ENCODE data around the gene PRKD2.

The PRKD2 gene

DNA sequence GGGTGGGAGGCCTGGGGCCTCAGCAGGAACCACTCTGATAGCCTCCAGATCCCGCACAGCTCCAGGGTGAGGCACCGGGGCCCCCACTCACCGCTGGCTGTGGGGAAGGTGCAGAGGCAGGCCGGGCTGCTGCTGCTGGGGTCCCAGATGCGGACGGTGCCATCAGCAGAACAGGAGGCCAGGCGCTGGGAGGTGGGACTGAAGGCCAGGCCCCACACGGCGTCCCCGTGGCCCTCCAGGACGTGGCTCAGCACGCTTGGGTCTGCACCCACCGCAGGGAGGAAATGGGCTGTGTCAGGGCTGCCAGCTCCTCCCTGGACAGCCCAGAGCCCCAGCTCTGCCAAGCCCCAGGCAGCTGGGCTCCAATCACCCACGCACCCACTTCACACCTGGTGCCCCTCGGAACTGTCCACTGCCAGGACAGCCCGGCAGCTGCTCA is 6.1 kb upstream of the PRKD2 start:
- peaks cover 94% of the 10 kb centered on the region for H3K36me3 ChIP-seq
- H3K27me3 ChIP-seq: no peaks in the 10 kb centered on the region
- H3K4me1 ChIP-seq (ENCODE audit: control insufficient read depth in 1 of 2, insufficient read depth in 1 of 2, low read depth in 1 of 2, low read length in 1 of 2): peaks cover 29 to 33% of the 10 kb centered on the region in 2 experiments
- no peak overlapping the region for H3K27ac ChIP-seq
- H3K9me3 ChIP-seq: no peaks in the 10 kb centered on the region
- TF ChIP-seq, protein P1, sequence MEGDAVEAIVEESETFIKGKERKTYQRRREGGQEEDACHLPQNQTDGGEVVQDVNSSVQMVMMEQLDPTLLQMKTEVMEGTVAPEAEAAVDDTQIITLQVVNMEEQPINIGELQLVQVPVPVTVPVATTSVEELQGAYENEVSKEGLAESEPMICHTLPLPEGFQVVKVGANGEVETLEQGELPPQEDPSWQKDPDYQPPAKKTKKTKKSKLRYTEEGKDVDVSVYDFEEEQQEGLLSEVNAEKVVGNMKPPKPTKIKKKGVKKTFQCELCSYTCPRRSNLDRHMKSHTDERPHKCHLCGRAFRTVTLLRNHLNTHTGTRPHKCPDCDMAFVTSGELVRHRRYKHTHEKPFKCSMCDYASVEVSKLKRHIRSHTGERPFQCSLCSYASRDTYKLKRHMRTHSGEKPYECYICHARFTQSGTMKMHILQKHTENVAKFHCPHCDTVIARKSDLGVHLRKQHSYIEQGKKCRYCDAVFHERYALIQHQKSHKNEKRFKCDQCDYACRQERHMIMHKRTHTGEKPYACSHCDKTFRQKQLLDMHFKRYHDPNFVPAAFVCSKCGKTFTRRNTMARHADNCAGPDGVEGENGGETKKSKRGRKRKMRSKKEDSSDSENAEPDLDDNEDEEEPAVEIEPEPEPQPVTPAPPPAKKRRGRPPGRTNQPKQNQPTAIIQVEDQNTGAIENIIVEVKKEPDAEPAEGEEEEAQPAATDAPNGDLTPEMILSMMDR (IDR thresholded peaks at IDR 0.05): no peak
- H3K4me3 ChIP-seq (ENCODE audit: low read depth in 1 of 2, low read length in 1 of 2): no peak overlapping the region

DNA sequence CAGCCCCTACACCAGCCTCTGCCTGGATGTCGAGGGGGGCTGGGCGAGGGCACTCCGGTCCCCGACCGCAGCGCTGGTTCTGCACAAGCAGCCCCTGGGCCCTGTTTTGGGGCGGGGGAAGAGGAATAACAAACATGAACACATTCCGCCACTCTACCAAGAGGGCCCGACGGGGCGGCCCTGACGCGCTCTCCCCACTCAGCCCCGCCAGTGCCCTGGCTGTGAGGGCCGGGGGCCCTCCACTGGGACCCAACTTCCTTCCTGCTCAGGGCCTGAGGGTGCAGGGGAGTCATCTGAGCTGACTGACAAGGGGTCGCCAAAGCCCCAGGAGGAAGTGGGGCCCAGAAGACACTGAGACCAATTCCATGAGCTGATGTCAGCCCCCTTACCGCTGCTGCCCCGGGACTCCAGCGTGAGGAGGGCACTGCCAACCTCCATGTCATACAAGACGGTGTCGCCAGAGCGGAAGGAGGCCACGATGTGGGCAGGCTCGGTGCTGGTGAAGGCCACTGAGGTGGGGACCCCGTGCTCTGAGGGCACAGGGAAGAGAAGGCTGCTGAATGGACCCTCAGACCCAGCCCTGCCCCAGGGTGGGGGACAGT is 5.6 kb upstream of the PRKD2 start:
- Histone ChIP-seq H3K36me3 (peaks cover 89% of the 10 kb centered on the region), H3K27me3 (no peaks in the 10 kb centered on the region), H3K4me3 (ENCODE audit: low read depth in 1 of 2, low read length in 1 of 2) (no peak overlapping the region), H3K9me3 (no peaks in the 10 kb centered on the region), H3K27ac (no peak overlapping the region), H3K4me1 (ENCODE audit: control insufficient read depth in 1 of 2, insufficient read depth in 1 of 2, low read depth in 1 of 2, low read length in 1 of 2) (peaks cover 34 to 39% of the 10 kb centered on the region in 2 experiments)
- TF ChIP-seq, protein P1 (IDR thresholded peaks at IDR 0.05): no peak

DNA sequence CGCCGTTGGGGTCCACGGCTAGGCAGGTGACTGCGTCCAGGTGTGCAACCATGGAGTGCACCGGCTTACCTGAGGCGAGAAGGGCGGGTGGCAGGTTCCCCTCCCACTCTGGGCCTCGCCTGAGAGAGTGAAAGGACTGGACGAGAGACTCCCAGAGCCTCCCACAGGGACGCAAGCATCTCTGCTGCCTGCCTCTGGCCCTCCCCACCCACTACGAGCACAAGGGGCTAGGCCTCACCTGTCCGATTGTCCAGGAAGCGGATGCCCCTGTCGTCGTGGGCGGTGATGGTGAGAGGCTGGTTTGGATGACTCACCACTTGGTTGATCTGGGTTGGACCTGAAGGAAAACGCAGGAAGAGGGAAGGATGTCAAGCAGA is 5.1 kb upstream of the PRKD2 start:
- H3K36me3 ChIP-seq: peaks cover 83% of the 10 kb centered on the region
- no peaks in the 10 kb centered on the region for H3K27me3 ChIP-seq
- no peak overlapping the region for H3K4me3 ChIP-seq (ENCODE audit: low read depth in 1 of 2, low read length in 1 of 2)
- TF ChIP-seq, protein P1 (IDR thresholded peaks at IDR 0.05): no peak
- no peaks in the 10 kb centered on the region for H3K9me3 ChIP-seq
- H3K4me1 ChIP-seq (ENCODE audit: control insufficient read depth in 1 of 2, insufficient read depth in 1 of 2, low read depth in 1 of 2, low read length in 1 of 2): peaks cover 40 to 42% of the 10 kb centered on the region in 2 experiments
- H3K27ac ChIP-seq: no peak overlapping the region

DNA sequence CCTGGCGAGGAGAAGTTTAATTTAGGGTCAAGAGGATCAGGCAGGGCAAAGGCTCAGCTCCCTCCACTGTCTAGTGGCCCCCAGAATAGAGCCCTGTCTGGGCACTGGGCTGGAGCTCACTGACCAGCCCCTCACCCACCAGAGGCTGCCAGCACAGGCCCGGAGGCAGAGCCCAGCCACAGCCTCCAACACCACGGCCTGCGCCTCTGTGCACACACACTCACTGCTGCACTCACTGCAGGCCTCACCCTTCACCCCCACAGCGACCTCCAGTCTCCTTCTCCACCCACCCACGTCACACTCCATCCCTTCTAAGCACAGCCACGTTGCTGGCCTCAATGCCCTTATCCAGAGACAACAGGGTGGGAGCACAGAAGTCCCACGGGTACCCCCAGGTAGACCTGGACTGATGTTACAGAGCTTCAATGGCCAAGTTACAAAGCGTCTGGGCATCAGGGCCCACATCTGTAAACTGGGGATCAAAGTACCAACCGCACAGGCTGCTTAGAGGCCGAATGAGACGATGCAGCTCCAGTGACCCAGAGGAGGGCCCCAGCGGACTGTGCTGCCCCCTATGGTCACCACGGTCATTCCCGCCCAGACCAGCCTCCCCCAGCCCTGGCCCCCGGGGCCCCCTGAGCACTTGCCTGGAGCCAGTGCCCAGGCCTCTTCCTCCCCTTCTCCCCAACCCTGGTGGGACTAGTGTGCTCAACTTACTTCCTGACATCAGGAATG is 4.5 kb upstream of the PRKD2 start:
- Histone ChIP-seq H3K9me3 (no peaks in the 10 kb centered on the region), H3K4me3 (ENCODE audit: low read depth in 1 of 2, low read length in 1 of 2) (no peak overlapping the region), H3K27me3 (no peaks in the 10 kb centered on the region), H3K27ac (no peak overlapping the region), H3K4me1 (ENCODE audit: control insufficient read depth in 1 of 2, insufficient read depth in 1 of 2, low read depth in 1 of 2, low read length in 1 of 2) (peaks cover 40 to 42% of the 10 kb centered on the region in 2 experiments), H3K36me3 (peaks cover 78% of the 10 kb centered on the region)
- TF ChIP-seq, protein P1 (IDR thresholded peaks at IDR 0.05): no peak

DNA sequence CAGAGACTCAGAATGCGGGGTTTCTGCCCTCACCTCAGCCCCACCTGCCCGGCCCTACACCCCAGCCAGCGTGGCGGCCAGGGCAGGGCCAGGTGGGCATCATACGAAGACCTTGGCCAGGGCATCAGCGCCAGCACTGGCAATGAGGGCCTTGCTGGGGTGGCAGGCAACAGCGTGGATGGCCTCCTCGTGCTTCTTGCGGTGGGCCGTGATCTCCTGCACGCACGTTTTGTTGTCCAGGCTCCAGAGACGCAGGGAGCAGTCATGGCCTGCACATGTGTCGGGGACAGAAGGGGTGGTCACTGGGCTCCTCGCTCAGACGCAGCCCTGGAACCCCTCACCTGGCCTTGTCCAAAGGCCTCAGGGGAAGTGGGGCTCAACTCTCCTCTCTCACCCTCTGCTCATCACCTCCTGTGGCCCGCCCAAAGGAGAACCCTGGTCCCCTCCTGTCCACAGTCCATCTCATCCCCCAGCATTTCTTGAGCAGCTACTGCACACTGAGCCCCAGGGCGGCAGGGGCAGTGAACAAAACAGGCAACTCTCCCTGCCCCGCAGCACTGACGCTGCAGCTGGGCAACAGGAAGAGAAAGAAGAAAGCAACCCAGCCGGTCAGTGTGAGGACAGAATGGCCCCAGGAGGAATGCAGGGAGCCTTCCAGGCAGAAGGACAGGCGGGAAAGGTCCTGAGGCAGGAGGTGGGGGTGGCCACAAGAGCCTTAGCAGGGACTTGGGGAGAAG is 3.8 kb upstream of the PRKD2 start:
- H3K27ac ChIP-seq: no peak overlapping the region
- H3K36me3 ChIP-seq: peaks cover 70% of the 10 kb centered on the region
- peaks cover 43 to 45% of the 10 kb centered on the region in 2 experiments for H3K4me1 ChIP-seq (ENCODE audit: control insufficient read depth in 1 of 2, insufficient read depth in 1 of 2, low read depth in 1 of 2, low read length in 1 of 2)
- TF ChIP-seq, protein P1 (IDR thresholded peaks at IDR 0.05): no peak
- no peaks in the 10 kb centered on the region for H3K27me3 ChIP-seq
- H3K9me3 ChIP-seq: no peaks in the 10 kb centered on the region
- H3K4me3 ChIP-seq (ENCODE audit: low read depth in 1 of 2, low read length in 1 of 2): no peak overlapping the region

Measured in neutrophil (primary cell).